Stomach smooth muscle (tissue), 2 donors: Measurements from ENCODE around the gene CD37.
"Not testable (repeated sequence)": the region's sequence is repeated elsewhere in the genome, so short reads cannot be mapped to it uniquely, and the experiment has no call there.

Source experiments
- H3K27ac ChIP-seq: one replicate; pipeline ENCODE4 v1.7.0; 2013; ENCODE audit warnings: mild to moderate bottlenecking, low read length, inconsistent platforms
- H3K27me3 ChIP-seq, 2 donors: one replicate each; pipeline ENCODE4 v1.7.0; 2013; ENCODE audit warnings: low read length in 2 of 2; ENCODE audit not compliant: insufficient read depth in 2 of 2, control insufficient read depth in 1 of 2
- H3K36me3 ChIP-seq, 2 donors: one replicate each; pipeline ENCODE4 v1.7.0; 2013; ENCODE audit warnings: low read length in 2 of 2; ENCODE audit not compliant: control insufficient read depth in 2 of 2, insufficient read depth in 2 of 2
- H3K4me1 ChIP-seq: one replicate; pipeline ENCODE4 v1.7.0; 2013; ENCODE audit warnings: low read length; ENCODE audit not compliant: control insufficient read depth, insufficient read depth
- H3K4me3 ChIP-seq, 2 donors: one replicate each; pipeline ENCODE4 v1.7.0; 2013; ENCODE audit warnings: low read length in 2 of 2
- H3K9ac ChIP-seq, 2 donors: one replicate each; pipeline ENCODE4 v1.7.0; 2013; ENCODE audit warnings: low read length in 2 of 2, mild to moderate bottlenecking in 1 of 2
- H3K9me3 ChIP-seq, 2 donors: one replicate each; pipeline ENCODE4 v1.7.0; 2013; ENCODE audit warnings: low read length in 2 of 2; ENCODE audit not compliant: control insufficient read depth in 2 of 2
- donor health status: healthy.
- donor health status: Pancreatic carcinoma.

CD37 gene

DNA sequence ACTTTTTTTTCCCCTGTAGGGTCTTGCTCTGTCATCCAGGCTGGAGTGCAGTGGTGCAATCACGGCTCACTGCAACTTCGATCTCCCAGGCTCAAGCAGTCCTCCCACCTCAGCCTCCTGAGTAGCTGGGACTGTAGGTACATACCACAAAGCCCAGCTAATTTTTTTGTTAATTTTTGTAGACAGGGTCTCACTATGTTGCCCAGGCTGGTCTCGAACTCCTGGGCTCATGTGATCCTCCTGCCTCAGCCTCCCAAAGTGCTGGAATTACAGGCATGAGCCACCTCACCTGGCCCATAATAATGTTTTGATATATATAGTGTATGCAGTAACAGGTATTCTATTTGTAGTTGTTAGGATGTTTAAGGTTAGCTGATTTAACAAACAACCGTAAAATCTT lies 4.0 kb upstream of the CD37 start:
- not testable (repeated sequence) for H3K9ac ChIP-seq, H3K4me3 ChIP-seq, H3K4me1 ChIP-seq, H3K27ac ChIP-seq, H3K9me3 ChIP-seq, H3K27me3 ChIP-seq
- peaks cover 0 to 11% of the 10 kb centered on the region in 2 donors for H3K36me3 ChIP-seq

DNA sequence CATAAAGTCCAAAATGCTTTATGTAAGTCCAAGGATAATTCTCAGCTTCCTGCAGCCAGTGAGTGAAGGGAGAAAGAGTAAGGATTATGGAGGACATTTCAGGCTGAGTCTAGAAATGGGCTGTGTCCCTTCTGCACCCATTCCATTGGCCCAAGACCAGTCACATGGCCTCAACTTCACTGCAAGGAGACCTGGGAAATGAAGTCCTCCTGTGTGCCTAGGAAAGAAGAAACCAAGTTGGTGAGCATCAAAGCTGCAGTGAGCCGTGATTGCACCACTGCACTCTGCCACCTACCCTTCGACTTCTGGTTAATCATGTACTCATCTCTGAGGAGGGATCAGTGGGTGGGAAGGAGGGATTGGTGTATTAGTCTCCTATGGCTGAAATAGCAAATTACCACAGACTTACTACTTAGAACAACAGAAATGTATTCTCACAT lies 3.6 kb upstream of the CD37 start:
- no peaks in the 10 kb centered on the region for H3K9me3 ChIP-seq
- H3K4me1 ChIP-seq: no peaks in the 10 kb centered on the region
- peaks cover 0 to 11% of the 10 kb centered on the region in 2 donors for H3K36me3 ChIP-seq
- H3K27ac ChIP-seq: no peak overlapping the region
- H3K9ac ChIP-seq: no peak overlapping the region
- no peaks in the 10 kb centered on the region for H3K27me3 ChIP-seq
- H3K4me3 ChIP-seq: no peak overlapping the region

- not testable (repeated sequence) for H3K27ac ChIP-seq, H3K4me1 ChIP-seq, H3K27me3 ChIP-seq
Observed at GRCh38 chr19:49332691-49333417, 2.4 kb upstream of the CD37 start.

DNA sequence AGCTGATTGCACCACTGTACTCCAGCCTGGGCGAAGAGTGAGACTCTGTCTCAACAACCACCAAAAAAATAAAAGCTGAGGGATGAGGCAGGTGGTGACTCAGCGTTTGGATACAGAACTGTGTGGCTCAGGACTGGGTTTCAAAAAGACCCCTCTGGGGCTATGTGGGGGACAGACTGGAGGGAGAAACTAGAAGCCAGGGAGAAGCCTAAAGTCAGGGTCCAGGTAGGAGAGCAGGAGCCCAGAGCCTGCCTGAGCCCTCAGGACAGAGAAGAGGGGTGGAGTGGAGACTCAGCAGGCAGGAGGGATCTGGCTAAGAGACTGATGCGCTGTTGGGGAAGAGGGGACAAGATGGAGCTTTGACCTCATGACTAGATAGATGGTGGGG lies 1.8 kb upstream of the CD37 start:
- no peaks in the 10 kb centered on the region for H3K9me3 ChIP-seq
- H3K36me3 ChIP-seq: peaks cover 0 to 11% of the 10 kb centered on the region in 2 donors
- no peak overlapping the region for H3K27ac ChIP-seq
- peaks cover 3% of the 10 kb centered on the region for H3K4me1 ChIP-seq
- H3K27me3 ChIP-seq: no peaks in the 10 kb centered on the region
- H3K4me3 ChIP-seq: no peak overlapping the region
- H3K9ac ChIP-seq: no peak overlapping the region

More at GRCh38 chr19:49332691-49333417, 2.4 kb upstream of the CD37 start:
- not testable (repeated sequence) for H3K9me3 ChIP-seq, H3K9ac ChIP-seq, H3K4me3 ChIP-seq
- H3K36me3 ChIP-seq: peaks cover 0 to 11% of the 10 kb centered on the region in 2 donors

DNA sequence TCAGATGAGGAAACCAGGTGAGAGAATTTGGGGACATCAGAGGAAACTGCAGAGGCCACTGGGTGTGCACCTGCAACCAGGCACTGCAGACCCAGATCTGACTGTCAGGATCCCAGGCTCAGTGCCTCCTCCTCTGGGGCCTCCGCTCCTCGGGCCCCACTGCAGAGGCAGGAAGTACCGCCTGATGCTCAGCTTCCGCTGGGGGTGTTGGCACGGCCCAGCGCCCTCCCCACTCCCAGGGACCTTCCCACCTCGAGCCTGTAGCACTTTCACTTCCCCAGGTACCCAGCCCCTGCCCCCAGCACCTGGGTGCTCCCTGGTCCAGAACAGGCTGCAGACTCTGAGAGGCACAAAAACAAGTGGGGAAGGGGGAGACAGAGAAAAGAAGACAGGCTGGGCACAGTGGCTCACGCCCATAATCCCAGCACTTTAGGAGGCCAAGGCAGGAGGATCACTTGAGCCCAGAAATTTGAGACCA lies 1.4 kb upstream of the CD37 start:
- peaks cover 7% of the 10 kb centered on the region for H3K4me1 ChIP-seq
- no peak overlapping the region for H3K9ac ChIP-seq
- H3K27me3 ChIP-seq: no peaks in the 10 kb centered on the region
- H3K9me3 ChIP-seq: no peaks in the 10 kb centered on the region
- H3K4me3 ChIP-seq: no peak overlapping the region
- H3K36me3 ChIP-seq: peaks cover 0 to 11% of the 10 kb centered on the region in 2 donors
- H3K27ac ChIP-seq: no peak overlapping the region

GRCh38 chr19:49335784-49336481 lies 727 bp downstream of the CD37 start:
- H3K4me3 ChIP-seq: peak overlapping the region in 1 of 2 donors; percentile 22
- no peak overlapping the region for H3K9ac ChIP-seq
- H3K4me1 ChIP-seq: peaks cover 18% of the 10 kb centered on the region
- H3K27me3 ChIP-seq: no peaks in the 10 kb centered on the region
- H3K9me3 ChIP-seq: no peaks in the 10 kb centered on the region
- H3K36me3 ChIP-seq: peaks cover 0 to 8% of the 10 kb centered on the region in 2 donors
- no peak overlapping the region for H3K27ac ChIP-seq

- no peak overlapping the region for H3K27ac ChIP-seq
- H3K27me3 ChIP-seq: no peaks in the 10 kb centered on the region
- H3K4me1 ChIP-seq: peaks cover 18% of the 10 kb centered on the region
- H3K9ac ChIP-seq: no peak overlapping the region
- peaks cover 0 to 10% of the 10 kb centered on the region in 2 donors for H3K36me3 ChIP-seq
- H3K4me3 ChIP-seq: no peak overlapping the region
- H3K9me3 ChIP-seq: no peaks in the 10 kb centered on the region
Observed at GRCh38 chr19:49336482-49337266, 1.5 kb downstream of the CD37 start.

- Histone ChIP-seq H3K27me3 (no peaks in the 10 kb centered on the region), H3K4me1 (peaks cover 18% of the 10 kb centered on the region), H3K9ac (no peak overlapping the region), H3K27ac (peak overlapping the region; percentile 92), H3K4me3 (no peak overlapping the region), H3K9me3 (no peaks in the 10 kb centered on the region), H3K36me3 (peaks cover 0 to 9% of the 10 kb centered on the region in 2 donors)
Observed at GRCh38 chr19:49337267-49338022, 2.2 kb downstream of the CD37 start.

- Histone ChIP-seq H3K4me1 (peaks cover 18% of the 10 kb centered on the region), H3K9me3 (no peaks in the 10 kb centered on the region), H3K27ac (peak overlapping the region; percentile 92), H3K27me3 (no peaks in the 10 kb centered on the region), H3K9ac (peak overlapping the region; percentile 45 to 64), H3K36me3 (peaks cover 4 to 15% of the 10 kb centered on the region in 2 donors), H3K4me3 (peak overlapping the region; percentile 64 to 76)
Observed at GRCh38 chr19:49338023-49338677, 2.9 kb downstream of the CD37 start.
